IPS-18c (cell line): Measurements from ENCODE around the gene CLEC3A.
A peak's percentile ranks its signal among the peaks of the same experiment; 100 is the strongest.
"Not testable (repeated sequence)": the region's sequence is repeated elsewhere in the genome, so short reads cannot be mapped to it uniquely, and the experiment has no call there.

ENCODE experiments used
- H3K4me3 ChIP-seq: 2 replicates; pipeline ENCODE4 v1.7.0; 2013; ENCODE audit warnings: low read depth, mild to moderate bottlenecking, low read length, moderate library complexity; ENCODE audit not compliant: insufficient read depth
- H3K9me3 ChIP-seq: one replicate; pipeline ENCODE4 v1.6.1; 2013; ENCODE audit warnings: mild to moderate bottlenecking, low read length, moderate library complexity; ENCODE audit not compliant: control insufficient read depth, insufficient read depth

CLEC3A gene

GRCh38 chr16:78005881-78006280 lies 16.5 kb upstream of the CLEC3A start:
- no peaks in the 10 kb centered on the region for H3K9me3 ChIP-seq
- H3K4me3 ChIP-seq = no peak overlapping the region

- H3K9me3 ChIP-seq = no peaks in the 10 kb centered on the region
- no peak overlapping the region for H3K4me3 ChIP-seq
Measured at GRCh38 chr16:78007121-78007520, 15.2 kb upstream of the CLEC3A start.

DNA sequence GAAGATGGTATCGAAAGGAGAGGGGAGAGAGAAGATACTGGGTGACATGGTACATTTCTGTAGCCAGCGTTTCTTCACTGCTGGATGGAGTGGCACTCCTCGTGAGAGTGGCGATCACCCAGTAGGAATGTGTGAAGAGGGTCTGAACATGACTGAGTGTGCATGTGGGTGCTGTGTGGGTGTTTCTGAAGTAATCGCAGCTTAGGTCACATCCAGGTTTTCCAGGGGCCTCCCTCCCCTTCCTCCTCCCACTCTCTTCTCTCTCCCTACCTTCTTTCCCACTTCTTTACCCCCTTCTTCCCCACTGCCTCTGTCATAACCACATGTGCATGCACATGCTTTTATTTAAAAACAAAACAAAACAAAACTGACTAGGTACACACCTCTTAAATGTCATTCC lies 1.8 kb downstream of the CLEC3A start:
- Histone ChIP-seq H3K9me3 (no peaks in the 10 kb centered on the region), H3K4me3 (no peak overlapping the region)

DNA sequence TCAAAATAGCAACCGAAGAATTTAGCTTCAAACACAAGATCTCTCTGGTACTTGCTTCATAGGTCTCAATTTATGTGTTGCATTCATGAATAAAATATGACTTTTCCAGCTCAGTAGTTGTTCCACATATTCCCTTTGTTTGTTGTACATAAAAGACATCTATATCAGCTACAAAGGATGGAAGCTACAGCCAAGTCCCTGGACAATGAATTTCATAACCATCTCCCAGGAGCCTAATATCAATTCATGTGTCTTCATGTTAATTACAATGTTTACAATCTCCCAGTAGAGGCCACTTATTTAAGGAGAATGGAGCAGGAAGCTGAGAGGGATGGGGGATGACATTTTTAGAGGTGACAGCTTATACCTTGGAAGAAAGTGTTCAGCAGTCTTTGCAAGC lies 3.3 kb downstream of the CLEC3A start:
- no peak overlapping the region for H3K4me3 ChIP-seq
- no peaks in the 10 kb centered on the region for H3K9me3 ChIP-seq

DNA sequence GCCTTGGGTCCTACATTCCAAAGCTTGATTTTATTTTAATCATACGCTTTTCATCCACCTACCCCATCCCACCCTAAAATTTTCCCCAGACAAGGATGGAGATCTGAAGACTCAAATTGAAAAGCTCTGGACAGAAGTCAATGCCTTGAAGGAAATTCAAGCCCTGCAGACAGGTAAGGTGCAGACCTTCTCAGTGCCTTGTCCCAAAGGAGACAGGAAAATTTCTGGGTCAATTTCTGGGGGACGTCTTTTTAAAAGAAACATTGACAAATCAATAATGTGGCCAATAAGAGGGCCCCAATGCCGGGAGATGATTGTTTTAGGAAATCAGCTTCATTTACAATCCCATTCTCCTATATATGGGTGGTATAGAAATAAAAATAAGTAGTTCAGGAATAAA lies 5.7 kb downstream of the CLEC3A start:
- no peaks in the 10 kb centered on the region for H3K9me3 ChIP-seq
- no peak overlapping the region for H3K4me3 ChIP-seq

DNA sequence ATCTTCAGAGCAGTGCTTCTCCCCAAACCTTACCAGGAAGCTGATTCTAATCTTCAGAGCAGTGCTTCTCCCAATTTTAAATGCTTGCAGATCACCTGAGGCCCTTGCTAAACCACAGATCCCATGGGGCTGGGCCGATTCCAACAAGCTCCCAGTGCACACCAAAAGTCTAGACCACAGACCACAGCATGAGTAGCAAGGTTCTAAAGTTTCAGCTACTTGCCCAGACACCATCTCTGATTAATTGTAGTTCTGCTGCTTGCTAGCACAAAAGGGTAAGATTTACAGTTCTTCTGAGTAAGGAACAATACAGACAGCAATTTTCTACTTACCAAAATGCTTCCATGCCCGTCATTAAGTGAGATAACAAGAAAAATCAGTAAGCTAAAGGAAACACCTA lies 12.2 kb downstream of the CLEC3A start:
- Histone ChIP-seq H3K9me3 (no peaks in the 10 kb centered on the region), H3K4me3 (no peak overlapping the region)

- no peaks in the 10 kb centered on the region for H3K9me3 ChIP-seq
- H3K4me3 ChIP-seq = no peak overlapping the region
Measured at GRCh38 chr16:78035012-78035411, 12.7 kb downstream of the CLEC3A start.

GRCh38 chr16:78040396-78040795 lies 18.0 kb downstream of the CLEC3A start:
- H3K9me3 ChIP-seq = no peaks in the 10 kb centered on the region
- H3K4me3 ChIP-seq = no peak overlapping the region

- H3K4me3 ChIP-seq = peak overlapping the region; percentile 15; the same call in 1 of the 2 replicates
Measured at GRCh38 chr16:78045865-78046581, 23.7 kb downstream of the CLEC3A start.

DNA sequence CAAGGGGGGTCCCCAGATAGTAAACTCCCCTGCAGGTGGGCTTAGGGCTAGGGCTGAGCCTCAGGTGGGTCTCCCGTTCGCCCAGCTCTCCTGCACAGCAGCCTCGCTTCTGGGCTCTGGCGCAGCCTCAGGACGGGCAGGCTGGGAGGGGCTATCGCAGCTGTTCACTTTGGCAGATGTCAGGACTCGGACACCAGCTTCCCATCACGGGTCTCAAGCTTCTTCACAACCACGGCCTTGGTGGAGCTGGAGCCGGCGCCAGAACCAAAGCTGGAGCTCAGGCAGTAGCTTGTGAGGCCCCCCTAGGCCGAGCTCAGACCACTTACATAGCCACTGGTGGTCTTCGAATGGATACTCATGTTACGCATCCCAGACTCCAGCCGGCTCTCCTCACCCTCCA lies 26.0 kb downstream of the CLEC3A start:
- Histone ChIP-seq H3K9me3 (no peaks in the 10 kb centered on the region), H3K4me3 (no peak overlapping the region)

More at GRCh38 chr16:78045865-78046581, 23.7 kb downstream of the CLEC3A start:
- no peaks in the 10 kb centered on the region for H3K9me3 ChIP-seq

- Histone ChIP-seq H3K9me3 (no peaks in the 10 kb centered on the region), H3K4me3 (no peak overlapping the region)
Measured at GRCh38 chr16:78050734-78051400, 28.5 kb downstream of the CLEC3A start.

- no peak overlapping the region for H3K4me3 ChIP-seq
- H3K9me3 ChIP-seq = no peaks in the 10 kb centered on the region
Measured at GRCh38 chr16:78057803-78058564, 35.6 kb downstream of the CLEC3A start.

DNA sequence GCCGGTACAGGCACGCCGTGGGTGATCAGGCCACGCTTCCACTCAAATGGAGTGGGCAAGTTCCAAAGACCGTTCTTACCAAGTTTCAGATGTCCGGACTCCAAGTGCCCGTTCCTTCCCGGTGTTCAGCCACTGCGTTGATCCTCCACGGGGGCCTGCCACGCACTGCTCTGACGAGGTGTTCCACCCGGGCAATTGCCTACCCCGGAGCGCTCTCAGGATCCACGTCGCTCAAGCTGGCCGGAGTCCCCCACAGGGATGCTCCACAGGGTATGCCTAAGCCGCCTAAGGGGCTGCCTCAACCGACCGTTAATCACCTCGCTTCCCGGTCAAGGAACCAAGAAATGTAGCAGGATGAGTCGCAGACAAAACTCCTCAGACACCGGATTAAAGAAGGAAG lies 37.5 kb downstream of the CLEC3A start:
- H3K4me3 ChIP-seq, H3K9me3 ChIP-seq: not testable (repeated sequence)

- Histone ChIP-seq H3K4me3 (no peak overlapping the region), H3K9me3 (no peaks in the 10 kb centered on the region)
Measured at GRCh38 chr16:78060295-78060694, 37.9 kb downstream of the CLEC3A start.

DNA sequence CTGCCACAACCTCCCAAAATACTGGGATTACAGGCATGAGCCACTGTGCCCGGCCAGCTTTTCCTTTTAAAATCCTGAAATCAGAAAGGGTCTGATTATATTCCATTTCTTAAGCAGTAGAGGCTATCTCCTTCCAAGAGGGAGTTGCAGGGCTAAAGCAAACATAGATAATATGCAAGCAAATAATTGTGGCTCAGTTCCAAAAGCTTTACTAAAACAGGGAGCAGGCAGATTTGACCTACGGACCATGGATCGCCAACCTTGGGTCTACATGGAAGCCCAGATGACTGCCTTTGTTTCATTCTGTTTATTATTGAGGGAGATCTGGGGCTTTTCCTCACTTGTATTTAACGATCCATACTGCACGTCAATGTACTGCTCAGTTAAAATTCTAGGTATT lies 38.5 kb downstream of the CLEC3A start:
- Histone ChIP-seq H3K4me3 (no peak overlapping the region), H3K9me3 (no peaks in the 10 kb centered on the region)

DNA sequence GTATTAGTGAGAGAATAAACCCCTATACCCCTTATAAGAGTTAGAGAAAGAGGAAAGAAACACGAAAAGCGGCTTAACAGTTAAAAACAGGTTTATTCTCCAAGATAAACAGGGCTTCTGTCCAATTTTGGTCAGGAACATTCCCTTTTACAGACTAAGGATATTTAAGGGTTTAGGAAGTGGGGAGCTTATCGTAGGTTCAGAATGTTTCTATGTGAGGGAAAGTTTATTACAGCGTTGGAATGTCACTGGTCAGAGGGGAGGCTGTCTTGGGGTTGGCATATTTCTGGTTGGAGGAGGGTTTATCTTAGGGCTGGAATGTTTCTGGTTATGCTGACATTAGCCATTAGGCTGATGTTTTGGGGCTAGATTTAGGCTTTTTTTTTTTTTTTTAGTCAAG lies 43.0 kb downstream of the CLEC3A start:
- no peaks in the 10 kb centered on the region for H3K9me3 ChIP-seq
- H3K4me3 ChIP-seq = no peak overlapping the region

DNA sequence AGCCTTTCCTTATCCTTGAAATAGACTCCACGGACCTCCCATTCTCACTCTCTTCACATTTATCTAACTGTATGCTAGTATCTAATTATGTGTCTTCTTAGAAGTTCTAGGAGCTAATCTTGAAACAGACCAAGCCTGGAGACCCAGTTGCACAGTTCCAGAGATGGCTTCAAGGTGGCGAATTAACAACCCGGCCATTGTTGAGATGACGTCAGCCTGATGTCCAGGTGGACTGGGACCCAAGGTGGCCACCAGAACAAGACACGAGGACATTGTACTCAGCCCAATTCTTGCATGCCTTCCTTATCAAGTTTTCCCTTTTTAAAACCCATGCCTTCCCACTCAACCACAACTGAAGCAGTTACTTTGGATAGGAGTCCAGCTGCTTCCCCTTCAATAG lies 47.6 kb downstream of the CLEC3A start:
- Histone ChIP-seq H3K4me3 (no peak overlapping the region), H3K9me3 (no peaks in the 10 kb centered on the region)

- no peak overlapping the region for H3K4me3 ChIP-seq
- H3K9me3 ChIP-seq = no peaks in the 10 kb centered on the region
Measured at GRCh38 chr16:78072275-78072674, 49.9 kb downstream of the CLEC3A start.
